T-helper 2 cell treated with Interferon-gamma antibody and Interleukin-4, amounts not matched to agents 5 μg/mL and 100 μg/mL, for 36 hours (primary cell): Measurements from ENCODE around the gene HADH.

Experiments used
- DNase-seq: peaks from one replicate; pipeline ENCODE4 v3.0.0; 2021; ENCODE audit warnings: low spot score
- H3K27ac Mint-ChIP-seq: one replicate; pipeline ENCODE4 v1.8.0; 2021; ENCODE audit warnings: mild to moderate bottlenecking, mixed read lengths
- H3K27me3 Mint-ChIP-seq: one replicate; pipeline ENCODE4 v1.8.0; 2021; ENCODE audit warnings: low read depth, mixed read lengths
- H3K36me3 Mint-ChIP-seq: one replicate; pipeline ENCODE4 v1.8.0; 2021; ENCODE audit warnings: low read depth, mixed read lengths
- H3K4me1 Mint-ChIP-seq: one replicate; pipeline ENCODE4 v1.8.0; 2021; ENCODE audit warnings: low read depth, mixed read lengths
- H3K4me3 Mint-ChIP-seq: one replicate; pipeline ENCODE4 v1.8.0; 2022; ENCODE audit warnings: mild to moderate bottlenecking, moderate library complexity, mixed read lengths
- H3K9me3 Mint-ChIP-seq: one replicate; pipeline ENCODE4 v1.8.0; 2021; ENCODE audit warnings: mixed read lengths

The HADH gene

DNA sequence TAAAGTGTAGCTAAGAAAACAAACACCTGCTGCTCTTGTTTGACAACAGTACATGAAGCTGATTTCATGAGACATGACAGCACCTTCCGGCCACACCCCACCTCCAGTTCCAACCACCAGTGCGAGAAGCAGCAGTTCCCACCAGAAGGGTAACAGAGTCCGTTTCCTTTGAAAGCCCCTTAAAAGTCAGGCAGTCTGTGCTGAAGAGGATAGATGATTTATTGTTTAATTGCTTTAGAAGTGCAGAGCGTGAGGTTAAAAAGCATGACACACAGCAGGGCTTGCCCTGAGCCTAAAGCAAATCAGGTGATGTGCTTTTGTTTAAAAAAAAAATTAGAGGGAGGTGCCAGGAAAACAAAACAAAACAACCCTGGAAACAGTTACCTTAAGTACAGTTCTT lies 82.6 kb downstream of the HADH start:
- Mint-ChIP-seq H3K4me3 (peak overlapping the region; percentile 68), H3K27ac (peak overlapping the region; percentile 90), H3K27me3 (no peaks in the 10 kb centered on the region), H3K36me3 (peaks cover 58% of the 10 kb centered on the region), H3K4me1 (peaks cover 36% of the 10 kb centered on the region), H3K9me3 (no peaks in the 10 kb centered on the region)
- DNase-seq: no peak

DNA sequence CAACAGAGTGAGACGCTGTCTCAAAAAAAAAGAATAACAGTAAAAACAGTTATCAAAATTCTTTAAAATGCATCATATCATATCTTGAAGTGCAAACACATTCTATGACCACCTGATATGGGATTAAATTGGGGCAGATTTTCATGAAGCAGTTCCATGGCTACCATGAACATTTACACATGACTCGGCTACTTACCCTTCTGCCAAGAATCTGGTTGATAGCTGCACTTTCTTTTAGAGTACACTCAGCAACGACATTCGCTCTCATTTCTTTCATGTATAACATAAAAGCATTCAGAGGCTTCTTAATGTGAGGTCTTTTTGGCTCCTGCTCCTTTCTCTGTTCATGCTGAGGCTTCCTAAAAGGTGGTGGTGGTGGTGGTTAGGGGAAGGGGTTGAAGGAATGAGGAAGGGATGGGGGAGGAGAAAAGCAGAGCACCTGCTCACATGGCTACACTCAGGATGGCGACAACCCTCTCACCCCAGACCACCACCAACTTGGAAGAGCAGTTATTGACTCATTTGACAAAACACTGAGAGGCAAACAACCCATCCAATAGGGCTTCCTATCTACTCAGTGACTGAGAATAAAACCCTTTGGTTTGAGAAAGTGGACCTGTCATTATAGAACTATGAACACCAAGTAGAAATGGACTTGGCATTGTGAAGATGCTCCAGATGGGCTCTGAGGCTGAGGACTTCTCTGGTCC lies 88.5 kb downstream of the HADH start:
- Mint-ChIP-seq H3K27me3 (no peaks in the 10 kb centered on the region), H3K27ac (peak overlapping the region; percentile 19), H3K36me3 (peaks cover 64% of the 10 kb centered on the region), H3K4me3 (no peak overlapping the region), H3K9me3 (no peaks in the 10 kb centered on the region), H3K4me1 (peaks cover 30% of the 10 kb centered on the region)
- DNase-seq: no peak

DNA sequence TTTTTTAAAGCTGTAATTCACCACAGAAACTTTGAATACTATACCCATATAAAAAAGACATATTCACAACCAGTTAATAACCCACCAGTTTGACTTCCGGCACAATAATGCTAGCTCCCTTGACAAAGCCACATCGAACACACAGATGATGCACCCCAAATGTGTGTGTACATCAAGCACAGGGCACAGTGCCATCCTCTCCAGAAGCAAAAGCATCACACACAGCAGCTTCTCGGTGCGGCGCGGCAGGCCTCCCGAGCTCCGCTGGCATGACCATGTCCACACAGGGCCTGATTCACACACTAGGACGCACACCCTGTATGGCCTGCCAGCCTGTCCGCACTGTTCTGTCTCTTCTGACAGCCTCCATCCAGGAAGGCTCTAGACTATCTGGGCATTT lies 91.1 kb downstream of the HADH start:
- no peak for DNase-seq
- H3K4me1 Mint-ChIP-seq: peaks cover 22% of the 10 kb centered on the region
- H3K4me3 Mint-ChIP-seq: peak overlapping the region; percentile 66
- H3K9me3 Mint-ChIP-seq: no peaks in the 10 kb centered on the region
- peaks cover 54% of the 10 kb centered on the region for H3K36me3 Mint-ChIP-seq
- H3K27me3 Mint-ChIP-seq: no peaks in the 10 kb centered on the region
- H3K27ac Mint-ChIP-seq: peak overlapping the region; percentile 52

DNA sequence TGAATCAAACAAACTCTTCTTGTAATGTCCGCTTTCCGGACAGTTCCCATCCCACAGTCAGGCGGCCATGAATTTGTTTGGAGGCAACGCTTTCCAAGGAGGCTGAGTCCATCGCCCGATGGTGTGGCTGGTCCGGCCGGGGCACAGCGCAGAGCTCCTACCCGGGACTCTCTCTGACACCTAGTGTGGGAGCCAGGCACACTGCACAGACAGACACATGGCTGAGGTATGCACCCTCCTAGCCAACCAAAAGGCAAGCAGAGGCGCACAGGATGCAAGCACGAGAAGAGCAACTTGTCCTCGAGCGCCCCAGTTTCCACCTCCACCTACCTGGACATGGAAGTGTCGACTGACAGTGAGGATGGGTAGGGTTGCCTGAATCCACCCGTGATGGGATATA lies 91.6 kb downstream of the HADH start:
- peaks cover 22% of the 10 kb centered on the region for H3K4me1 Mint-ChIP-seq
- peak overlapping the region; percentile 52 for H3K27ac Mint-ChIP-seq
- no peak for DNase-seq
- H3K9me3 Mint-ChIP-seq: no peaks in the 10 kb centered on the region
- peak overlapping the region; percentile 66 for H3K4me3 Mint-ChIP-seq
- peaks cover 54% of the 10 kb centered on the region for H3K36me3 Mint-ChIP-seq
- no peaks in the 10 kb centered on the region for H3K27me3 Mint-ChIP-seq
